Stimulated activated CD8-positive, alpha-beta memory T cell treated with anti-CD3 and anti-CD28 coated beads, Interleukin-4, amount 100 ng/mL, for 1 hour (primary cell): Measurements from ENCODE around the gene ALKBH6.

Source experiments
- DNase-seq, 2 donors: peaks; one replicate each; pipeline ENCODE4 v3.0.0-alpha.2; 2020; ENCODE audit warnings: low read depth in 2 of 2, low spot score in 1 of 2

ALKBH6 gene

DNA sequence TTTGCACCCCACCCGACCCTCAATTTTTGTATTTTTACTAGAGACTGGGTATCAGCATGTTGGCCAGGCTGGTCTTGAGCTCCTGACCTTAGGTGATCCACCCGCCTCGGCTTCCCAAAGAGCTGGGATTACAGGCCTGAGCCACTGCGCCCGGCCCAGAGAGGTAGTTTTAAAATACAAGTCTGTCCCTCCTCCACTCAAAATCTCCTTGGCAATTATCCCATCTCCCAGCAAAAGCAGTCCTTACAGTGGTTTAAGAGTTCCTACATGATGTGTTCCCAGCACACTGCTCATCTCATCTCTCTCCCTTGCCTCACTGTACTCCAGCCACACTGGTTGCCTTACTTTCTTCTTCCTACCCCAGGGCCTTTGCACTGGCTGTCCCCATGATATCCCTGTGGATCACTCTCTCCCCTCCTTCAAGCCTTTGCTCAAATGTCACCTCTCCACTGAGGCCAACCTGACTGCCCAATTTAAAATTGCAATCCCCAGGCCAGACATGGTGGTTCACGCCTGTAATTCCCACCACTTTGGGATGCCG lies 53.5 kb downstream of the ALKBH6 start:
- no peak for DNase-seq

DNA sequence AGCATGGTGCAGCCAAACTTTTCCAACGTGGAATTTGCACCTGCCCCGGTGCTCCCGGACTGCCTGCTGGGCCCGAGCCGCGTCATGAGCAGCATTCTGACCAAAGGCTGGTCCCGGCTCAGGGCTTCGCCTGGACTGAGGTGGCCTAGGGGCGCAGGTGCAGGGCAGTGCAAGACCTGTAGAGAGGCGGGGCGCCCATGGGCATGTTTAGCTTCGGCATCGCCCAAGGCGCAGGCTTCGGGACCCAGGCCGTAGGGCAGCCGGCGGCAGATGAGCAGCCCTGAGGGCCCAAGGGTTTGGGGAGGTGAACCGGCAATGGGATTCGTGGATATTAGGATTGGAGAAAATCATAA lies 54.1 kb downstream of the ALKBH6 start:
- DNase-seq, result no peak
